Parathyroid adenoma (tissue), 2 donors: ENCODE measurements around the gene ALK.

Experiments used
- H2AFZ ChIP-seq: fragments of 300-600 bp; sonication (generic); one replicate; pipeline ENCODE4 v1.7.0; 2017; ENCODE audit warnings: antibody characterized with exemption, mild to moderate bottlenecking
- H3K27ac ChIP-seq: fragments of 300-600 bp; sonication (generic); one replicate; pipeline ENCODE4 v1.7.0; 2017
- H3K27me3 ChIP-seq: fragments of 300-600 bp; sonication (generic); one replicate; pipeline ENCODE4 v1.7.0; 2017; ENCODE audit warnings: low read length; ENCODE audit not compliant: control insufficient read depth, insufficient read depth
- H3K36me3 ChIP-seq: fragments of 300-600 bp; sonication (generic); one replicate; pipeline ENCODE4 v1.7.0; 2017; ENCODE audit warnings: low read length; ENCODE audit not compliant: control insufficient read depth, insufficient read depth
- H3K4me1 ChIP-seq: fragments of 300-600 bp; sonication (generic); one replicate; pipeline ENCODE4 v1.7.0; 2017; ENCODE audit warnings: control low read depth
- H3K4me2 ChIP-seq: fragments of 300-600 bp; sonication (generic); one replicate; pipeline ENCODE4 v1.7.0; 2017; ENCODE audit warnings: low read length
- H3K4me3 ChIP-seq: fragments of 300-600 bp; sonication (generic); one replicate; pipeline ENCODE4 v1.7.0; 2017; ENCODE audit warnings: low read depth, low read length
- H3K79me2 ChIP-seq: fragments of 300-600 bp; sonication (generic); one replicate; pipeline ENCODE4 v1.7.0; 2017; ENCODE audit warnings: control low read depth
- H3K9ac ChIP-seq: fragments of 300-600 bp; sonication (generic); one replicate; pipeline ENCODE4 v1.7.0; 2017; ENCODE audit warnings: mild to moderate bottlenecking
- H3K9me3 ChIP-seq: fragments of 300-600 bp; sonication (generic); one replicate; pipeline ENCODE4 v1.7.0; 2017; ENCODE audit warnings: low read length; ENCODE audit not compliant: control insufficient read depth
- CTCF ChIP-seq: fragments of 300-600 bp; sonication (generic); IDR thresholded peaks from one replicate; pipeline ENCODE4 v1.7.0; 2017; ENCODE audit warnings: antibody characterized with exemption, mild to moderate bottlenecking
- donor health status: primary hyperparathyroidism.

The ALK gene

DNA sequence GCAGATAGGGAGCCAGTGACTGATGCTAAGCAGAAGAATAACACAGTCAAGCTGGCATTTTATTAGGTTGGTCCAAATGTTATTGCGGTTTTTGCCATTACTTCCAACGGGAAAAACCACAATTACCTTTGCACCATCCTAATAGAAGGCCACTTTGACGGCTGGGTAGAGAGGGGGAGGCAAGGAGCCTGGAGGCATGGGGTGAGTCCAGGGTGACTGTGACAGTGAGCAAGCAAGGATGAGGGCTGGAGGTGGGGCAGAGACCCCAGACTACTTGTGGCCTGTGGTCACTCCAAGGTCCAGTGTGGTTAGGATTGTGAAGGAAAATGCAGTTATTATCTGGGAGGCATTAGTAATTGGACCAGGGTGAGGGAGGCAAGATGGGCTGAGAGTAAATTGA, 416.6 kb downstream of the ALK start:
- Histone ChIP-seq H3K9ac (no peak overlapping the region), H3K79me2 (no peaks in the 10 kb centered on the region), H3K36me3 (no peaks in the 10 kb centered on the region), H2AFZ (no peak overlapping the region), H3K27me3 (no peaks in the 10 kb centered on the region), H3K27ac (no peak overlapping the region), H3K4me2 (no peak overlapping the region), H3K4me1 (no peaks in the 10 kb centered on the region), H3K4me3 (no peak overlapping the region), H3K9me3 (no peaks in the 10 kb centered on the region)
- no peak for TF ChIP-seq CTCF

DNA sequence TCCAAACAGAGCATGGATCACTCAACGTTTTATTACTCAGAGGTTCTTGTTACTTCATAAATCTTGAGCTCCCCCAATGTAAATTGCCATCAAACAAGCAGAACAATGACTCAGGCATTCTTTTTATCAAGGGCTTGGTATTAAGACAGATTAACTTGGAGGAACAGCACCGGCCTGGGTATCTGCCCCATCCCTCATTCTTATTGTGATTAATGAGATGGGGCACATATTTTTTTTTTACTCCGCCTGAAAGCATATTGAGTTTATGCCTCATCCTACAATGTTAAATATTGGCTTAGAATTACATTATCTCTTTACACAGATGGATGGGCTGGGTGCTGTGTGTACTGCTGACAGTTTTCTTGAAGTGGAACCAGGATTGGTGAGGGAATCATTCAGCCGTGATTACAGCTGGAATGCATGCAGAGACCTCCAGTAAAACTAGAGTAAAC, 418.9 kb downstream of the ALK start:
- H3K4me3 ChIP-seq, result no peak overlapping the region
- no peaks in the 10 kb centered on the region for H3K27me3 ChIP-seq
- no peak overlapping the region for H3K27ac ChIP-seq
- no peak overlapping the region for H2AFZ ChIP-seq
- no peak for TF ChIP-seq CTCF
- H3K36me3 ChIP-seq, result no peaks in the 10 kb centered on the region
- no peaks in the 10 kb centered on the region for H3K9me3 ChIP-seq
- no peak overlapping the region for H3K9ac ChIP-seq
- no peaks in the 10 kb centered on the region for H3K4me1 ChIP-seq
- no peak overlapping the region for H3K4me2 ChIP-seq
- H3K79me2 ChIP-seq, result no peaks in the 10 kb centered on the region

GRCh38 chr2:29497375-29497774, 424.0 kb downstream of the ALK start:
- H3K9me3 ChIP-seq, result no peaks in the 10 kb centered on the region
- no peaks in the 10 kb centered on the region for H3K36me3 ChIP-seq
- H3K79me2 ChIP-seq, result no peaks in the 10 kb centered on the region
- no peaks in the 10 kb centered on the region for H3K27me3 ChIP-seq
- no peak overlapping the region for H3K9ac ChIP-seq
- no peak overlapping the region for H3K4me3 ChIP-seq
- H3K27ac ChIP-seq, result no peak overlapping the region
- no peak overlapping the region for H2AFZ ChIP-seq
- H3K4me1 ChIP-seq, result no peaks in the 10 kb centered on the region
- TF ChIP-seq CTCF, result no peak
- no peak overlapping the region for H3K4me2 ChIP-seq

DNA sequence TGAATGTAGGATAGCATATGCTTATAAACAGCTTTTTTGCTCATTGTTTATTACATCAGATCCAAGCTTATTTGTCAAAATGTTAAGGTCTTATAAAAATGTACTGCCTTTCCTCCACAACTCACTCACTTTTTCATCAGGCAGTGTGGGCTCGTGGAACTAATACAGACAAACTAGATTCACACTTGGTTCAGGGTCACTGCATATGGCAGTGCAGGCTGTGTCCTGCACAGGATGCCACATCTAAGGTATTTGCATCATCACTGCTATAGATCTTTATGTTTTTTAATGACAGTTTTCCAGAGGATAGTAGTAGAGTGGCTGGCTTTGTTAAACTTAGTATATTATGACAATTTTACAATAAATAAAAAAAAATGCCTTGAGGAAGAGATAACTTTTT, 425.2 kb downstream of the ALK start:
- H3K36me3 ChIP-seq, result no peaks in the 10 kb centered on the region
- no peaks in the 10 kb centered on the region for H3K27me3 ChIP-seq
- no peak overlapping the region for H2AFZ ChIP-seq
- TF ChIP-seq CTCF, result no peak
- no peaks in the 10 kb centered on the region for H3K4me1 ChIP-seq
- H3K79me2 ChIP-seq, result no peaks in the 10 kb centered on the region
- no peak overlapping the region for H3K9ac ChIP-seq
- H3K27ac ChIP-seq, result no peak overlapping the region
- no peaks in the 10 kb centered on the region for H3K9me3 ChIP-seq
- H3K4me3 ChIP-seq, result no peak overlapping the region
- no peak overlapping the region for H3K4me2 ChIP-seq

DNA sequence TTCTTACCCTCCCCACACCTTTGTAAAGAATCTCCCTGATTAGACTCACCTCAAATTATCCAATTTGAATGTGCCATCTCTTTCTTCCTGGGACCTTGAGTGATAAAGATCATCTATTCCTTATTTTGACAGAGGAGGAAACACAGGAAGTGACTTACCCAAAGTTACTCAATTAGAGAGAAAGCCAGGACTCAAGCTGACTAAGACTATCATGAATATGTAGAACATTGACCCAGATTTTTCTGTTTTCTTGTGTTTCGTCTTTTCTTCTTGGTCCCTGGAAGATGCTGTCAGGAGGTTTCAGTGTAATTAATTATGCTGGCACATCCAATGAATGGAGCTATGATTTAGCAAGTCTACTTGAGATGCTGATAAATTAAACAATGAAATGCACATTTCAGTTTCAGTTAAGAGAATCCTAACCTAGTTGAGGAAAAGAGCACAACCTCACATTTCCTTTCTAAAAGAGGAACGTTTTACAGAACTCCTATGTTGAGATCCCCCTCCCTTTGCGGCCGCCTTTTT, 425.8 kb downstream of the ALK start:
- no peaks in the 10 kb centered on the region for H3K9me3 ChIP-seq
- H3K79me2 ChIP-seq, result no peaks in the 10 kb centered on the region
- H3K9ac ChIP-seq, result no peak overlapping the region
- no peaks in the 10 kb centered on the region for H3K27me3 ChIP-seq
- no peak overlapping the region for H3K4me2 ChIP-seq
- no peaks in the 10 kb centered on the region for H3K4me1 ChIP-seq
- H2AFZ ChIP-seq, result no peak overlapping the region
- TF ChIP-seq CTCF, result no peak
- H3K4me3 ChIP-seq, result no peak overlapping the region
- no peaks in the 10 kb centered on the region for H3K36me3 ChIP-seq
- H3K27ac ChIP-seq, result no peak overlapping the region
